GM23248 (cell line): ENCODE results near the gene SEZ6L2. TPM values are rescaled to one million over a fixed set of nuclear protein-coding genes. Genes with fewer than 3 reads are reported as not detected.

Experiments
- DNase-seq: peaks from one replicate; pipeline ENCODE4 v3.0.0-alpha.2; 2015
- H2AFZ ChIP-seq: fragments of 200-600 bp; sonication (generic); 2 replicates; pipeline ENCODE4 v1.6.1; 2016; ENCODE audit warnings: antibody characterized with exemption
- H3F3A ChIP-seq: fragments of 200-600 bp; sonication (generic); 2 replicates; pipeline ENCODE4 v1.6.1; 2016; ENCODE audit warnings: mild to moderate bottlenecking, antibody characterized with exemption, mixed run types; ENCODE audit not compliant: insufficient read depth
- H3K27ac ChIP-seq: fragments of 200-600 bp; sonication (generic); 2 replicates; pipeline ENCODE4 v1.5.1; 2016; ENCODE audit warnings: mild to moderate bottlenecking
- H3K27me3 ChIP-seq: fragments of 200-600 bp; sonication (generic); replicated peaks from 2 replicates; pipeline ENCODE4 v1.6.1; 2016; ENCODE audit warnings: mild to moderate bottlenecking; ENCODE audit not compliant: insufficient read depth
- H3K36me3 ChIP-seq: fragments of 200-600 bp; sonication (generic); 2 replicates; pipeline ENCODE4 v1.6.1; 2016; ENCODE audit warnings: low read depth, mild to moderate bottlenecking
- H3K4me1 ChIP-seq: fragments of 200-600 bp; sonication (generic); 2 replicates; pipeline ENCODE4 v1.6.1; 2016; ENCODE audit warnings: mild to moderate bottlenecking; ENCODE audit not compliant: insufficient read depth
- H3K4me2 ChIP-seq: fragments of 200-600 bp; sonication (generic); one replicate; pipeline ENCODE4 v1.6.1; 2016; ENCODE audit warnings: mild to moderate bottlenecking; ENCODE audit not compliant: unreplicated experiment
- H3K4me3 ChIP-seq: fragments of 200-600 bp; sonication (generic); 2 replicates; pipeline ENCODE4 v1.5.1; 2016; ENCODE audit warnings: mild to moderate bottlenecking
- H3K79me2 ChIP-seq: fragments of 200-600 bp; sonication (generic); 2 replicates; pipeline ENCODE4 v1.6.1; 2016; ENCODE audit warnings: mild to moderate bottlenecking; ENCODE audit not compliant: insufficient read depth
- H3K9ac ChIP-seq: fragments of 200-600 bp; sonication (generic); 2 replicates; pipeline ENCODE4 v1.6.1; 2016; ENCODE audit warnings: mild to moderate bottlenecking
- H3K9me2 ChIP-seq: fragments of 200-600 bp; sonication (generic); 2 replicates; pipeline ENCODE4 v1.6.1; 2016; ENCODE audit warnings: mixed run types, mild to moderate bottlenecking, moderate library complexity; ENCODE audit not compliant: insufficient read depth
- H3K9me3 ChIP-seq: fragments of 200-600 bp; sonication (generic); one replicate; pipeline ENCODE4 v1.6.1; 2017; ENCODE audit warnings: low read depth
- H4K20me1 ChIP-seq: fragments of 200-600 bp; sonication (generic); 2 replicates; pipeline ENCODE4 v1.6.0; 2016; ENCODE audit not compliant: insufficient read depth
- EZH2 ChIP-seq: fragments of 200-600 bp; sonication (generic); IDR thresholded peaks from 2 replicates; pipeline ENCODE4 v1.6.1; 2018; ENCODE audit warnings: antibody characterized with exemption, mild to moderate bottlenecking; ENCODE audit not compliant: insufficient read depth, poor library complexity, severe bottlenecking
- EZH2phosphoT487 ChIP-seq: fragments of 200-600 bp; sonication (generic); IDR thresholded peaks from 2 replicates; pipeline ENCODE4 v1.6.1; 2018; ENCODE audit warnings: antibody characterized with exemption, moderate library complexity, mild to moderate bottlenecking, low read depth; ENCODE audit not compliant: insufficient read depth
- WGBS, 2 experiments: methylation state at CpG; one replicate each; pipeline ENCODE4 v1.1.6; 2015 to 2017; ENCODE audit warnings: low lambda C conversion rate in 2 of 2, low coverage in 1 of 2; ENCODE audit errors: missing lambda C conversion rate in 2 of 2; 5-methylcytosine and 5-hydroxymethylcytosine counted together
- in situ Hi-C: fragments of 300-500 bp; cut with MboI; formaldehyde crosslinking; loops from 2 replicates; pipeline ENCODE4 v1.15.0; 2020
- polyA plus RNA-seq: library from polyadenylated mRNA; unstranded; fragments of >200 nt; fragmentation: Nextera tagmentation; extraction: Ambion mirVana; gene quantifications from 2 replicates; pipeline ENCODE4 v1.2.1, GENCODE V29; 2016
- total RNA-seq: library from RNA; depleted of rRNA; stranded (reverse); fragments of >200 nt; shearing (Covaris generic); gene quantifications from 2 replicates; pipeline ENCODE4 v1.2.3, GENCODE V29; 2014

SEZ6L2 gene
- total and polyA plus RNA-seq, 2 experiments from 2014 or later = 6.9 to 34.7 TPM

- no peaks in the 10 kb centered on the region for H4K20me1 ChIP-seq
- no peak for TF ChIP-seq EZH2
- TF ChIP-seq EZH2phosphoT487 = no peak
- H2AFZ ChIP-seq = no peak overlapping the region
- no peaks in the 10 kb centered on the region for H3F3A ChIP-seq
- H3K9me2 ChIP-seq = no peaks in the 10 kb centered on the region
- no peak overlapping the region for H3K27ac ChIP-seq
- no peak overlapping the region for H3K4me3 ChIP-seq
- no peaks in the 10 kb centered on the region for H3K4me1 ChIP-seq
- DNase-seq = no peak
- H3K9me3 ChIP-seq = no peaks in the 10 kb centered on the region
- no peaks in the 10 kb centered on the region for H3K27me3 ChIP-seq
- in situ Hi-C loops = no loop called here
- H3K4me2 ChIP-seq = no peak overlapping the region
- H3K79me2 ChIP-seq = peaks cover 78% of the 10 kb centered on the region
- no peak overlapping the region for H3K9ac ChIP-seq
- peaks cover 25% of the 10 kb centered on the region for H3K36me3 ChIP-seq
- whole genome bisulfite sequencing, 2 experiments = 76 to 86% methylated on average over 2 of the region's 2 CpGs
Measured at GRCh38 chr16:29831490-29831889, 67.9 kb downstream of the SEZ6L2 start.

- H3F3A ChIP-seq = no peaks in the 10 kb centered on the region
- in situ Hi-C loops = no loop called here
- peaks cover 6% of the 10 kb centered on the region for H3K4me1 ChIP-seq
- no peaks in the 10 kb centered on the region for H3K27me3 ChIP-seq
- H4K20me1 ChIP-seq = no peaks in the 10 kb centered on the region
- H3K9ac ChIP-seq = no peak overlapping the region
- H3K9me3 ChIP-seq = no peaks in the 10 kb centered on the region
- H3K36me3 ChIP-seq = peaks cover 21% of the 10 kb centered on the region
- H2AFZ ChIP-seq = no peak overlapping the region
- 94 to 95% methylated on average over 9 to 11 of the region's 11 CpGs for WGBS, 2 experiments
- TF ChIP-seq EZH2 (no peak), EZH2phosphoT487 (no peak)
- no peak overlapping the region for H3K4me3 ChIP-seq
- no peak overlapping the region for H3K27ac ChIP-seq
- H3K79me2 ChIP-seq = peaks cover 81% of the 10 kb centered on the region
- H3K9me2 ChIP-seq = no peaks in the 10 kb centered on the region
- no peak for DNase-seq
- no peak overlapping the region for H3K4me2 ChIP-seq
Measured at GRCh38 chr16:29830774-29831173, 68.6 kb downstream of the SEZ6L2 start.

GRCh38 chr16:29826342-29826695 lies 73.0 kb downstream of the SEZ6L2 start:
- H3K27me3 ChIP-seq = no peaks in the 10 kb centered on the region
- H3K79me2 ChIP-seq = peaks cover 99% of the 10 kb centered on the region
- WGBS, 2 experiments = 98 to 100% methylated on average over 3 to 8 of the region's 8 CpGs
- no peak overlapping the region for H2AFZ ChIP-seq
- H3K9ac ChIP-seq = peak overlapping the region; percentile 58; the same call in 1 of the 2 replicates
- H3K4me2 ChIP-seq = no peak overlapping the region
- no peak overlapping the region for H3K4me3 ChIP-seq
- H3K4me1 ChIP-seq = peaks cover 47% of the 10 kb centered on the region
- H3K36me3 ChIP-seq = no peaks in the 10 kb centered on the region
- H3F3A ChIP-seq = peaks cover 37% of the 10 kb centered on the region
- peak overlapping the region; percentile 93 for H3K27ac ChIP-seq
- no peaks in the 10 kb centered on the region for H4K20me1 ChIP-seq
- DNase-seq = no peak
- H3K9me2 ChIP-seq = no peaks in the 10 kb centered on the region
- no peak for TF ChIP-seq EZH2
- TF ChIP-seq EZH2phosphoT487 = no peak
- in situ Hi-C loops = no loop called here
- no peaks in the 10 kb centered on the region for H3K9me3 ChIP-seq

GRCh38 chr16:29825145-29826044 lies 74.0 kb downstream of the SEZ6L2 start:
- DNase-seq = peak; percentile 89
- H3K27me3 ChIP-seq = no peaks in the 10 kb centered on the region
- in situ Hi-C loops = no loop called here
- peak overlapping the region; percentile 47 for H3K4me3 ChIP-seq
- peaks cover 46% of the 10 kb centered on the region for H3F3A ChIP-seq
- peak overlapping the region; percentile 76 for H3K4me2 ChIP-seq
- H2AFZ ChIP-seq = no peak overlapping the region
- TF ChIP-seq EZH2phosphoT487 (no peak), EZH2 (no peak)
- no peaks in the 10 kb centered on the region for H3K9me2 ChIP-seq
- 16 to 22% methylated on average over 10 of the region's 10 CpGs for WGBS, 2 experiments
- H3K79me2 ChIP-seq = peaks cover 99% of the 10 kb centered on the region
- peak overlapping the region; percentile 58 for H3K9ac ChIP-seq
- H3K9me3 ChIP-seq = no peaks in the 10 kb centered on the region
- H3K36me3 ChIP-seq = no peaks in the 10 kb centered on the region
- no peaks in the 10 kb centered on the region for H4K20me1 ChIP-seq
- H3K27ac ChIP-seq = peak overlapping the region; percentile 93
- H3K4me1 ChIP-seq = peaks cover 49% of the 10 kb centered on the region
